Measurements from ENCODE around the gene RNASET2.

RNASET2 gene

GRCh38 chr6:166956444-166957086, at the start of gene RNASET2:
RNASET2 (minus strand) TSS chr6:166956550; CDS start chr6:166956182, 368 bp downstream.
- peak; percentile 98 for DNase-seq (ENCODE audit: low spot score)

- DNase-seq (ENCODE audit: low spot score), result no peak
Measured at GRCh38 chr6:167005350-167006159, 49.2 kb upstream of the RNASET2 start.

GRCh38 chr6:167000759-167001158, 44.4 kb upstream of the RNASET2 start:
- DNase-seq (ENCODE audit: low spot score), result no peak

GRCh38 chr6:166999884-167000253, 43.5 kb upstream of the RNASET2 start:
- no peak for DNase-seq (ENCODE audit: low spot score)

- DNase-seq (ENCODE audit: low spot score), result peak; percentile 98
Measured at GRCh38 chr6:166999145-166999883, 43.0 kb upstream of the RNASET2 start, which contains the start of gene CEP43. CEP43 (plus strand) TSS chr6:166999397; CDS start chr6:166999413, 16 bp downstream.

GRCh38 chr6:166998256-166999144, 42.1 kb upstream of the RNASET2 start:
- peak; percentile 74 for DNase-seq (ENCODE audit: low spot score)

- DNase-seq (ENCODE audit: low spot score), result no peak
Measured at GRCh38 chr6:166997768-166998255, 41.5 kb upstream of the RNASET2 start.

- no peak for DNase-seq (ENCODE audit: low spot score)
Measured at GRCh38 chr6:166997348-166997747, 41.0 kb upstream of the RNASET2 start.

- DNase-seq (ENCODE audit: low spot score), result no peak
Measured at GRCh38 chr6:166996406-166996805, 40.1 kb upstream of the RNASET2 start.

- DNase-seq (ENCODE audit: low spot score), result no peak
Measured at GRCh38 chr6:166989427-166990032, 33.2 kb upstream of the RNASET2 start.

- DNase-seq (ENCODE audit: low spot score), result no peak
Measured at GRCh38 chr6:166988674-166989201, 32.4 kb upstream of the RNASET2 start.

GRCh38 chr6:166987930-166988329, 31.6 kb upstream of the RNASET2 start:
- no peak for DNase-seq (ENCODE audit: low spot score)

GRCh38 chr6:166987448-166987847, 31.1 kb upstream of the RNASET2 start:
- DNase-seq (ENCODE audit: low spot score), result no peak

- no peak for DNase-seq (ENCODE audit: low spot score)
Measured at GRCh38 chr6:166980738-166981137, 24.4 kb upstream of the RNASET2 start.

- no peak for DNase-seq (ENCODE audit: low spot score)
Measured at GRCh38 chr6:166977621-166978525, 21.5 kb upstream of the RNASET2 start.

- no peak for DNase-seq (ENCODE audit: low spot score)
Measured at GRCh38 chr6:166976636-166977035, 20.3 kb upstream of the RNASET2 start.

- no peak for DNase-seq (ENCODE audit: low spot score)
Measured at GRCh38 chr6:166972101-166972500, 15.8 kb upstream of the RNASET2 start.

- DNase-seq (ENCODE audit: low spot score), result no peak
Measured at GRCh38 chr6:166971271-166971670, 14.9 kb upstream of the RNASET2 start.

GRCh38 chr6:166970776-166971175, 14.4 kb upstream of the RNASET2 start:
- DNase-seq (ENCODE audit: low spot score), result no peak

- DNase-seq (ENCODE audit: low spot score), result no peak
Measured at GRCh38 chr6:166970091-166970490, 13.7 kb upstream of the RNASET2 start.
